PC-3 (cell line): ENCODE results near the gene FAM47B. TPM values are rescaled to one million over a fixed set of nuclear protein-coding genes. Genes with fewer than 3 reads are reported as not detected.

Experiments
- ATAC-seq: fragments of 200-7000 bp; cut with Tn5 transposase; 2 replicates; pipeline ENCODE4 v1.9.1; 2020; ENCODE audit warnings: mild to moderate bottlenecking, moderate library complexity
- BruUV-seq: library from RNA; stranded (reverse); fragments of 400-500 nt; replicated peaks from 2 replicates; lab custom pipeline; 2021; lab: Mats Ljungman, UMichigan
- CTCF ChIA-PET: fragments of 300-600 bp; sonication (Branson Sonifier 250); formaldehyde crosslinking; loops from one replicate; lab custom pipeline; 2022; ENCODE audit warnings: antibody characterized with exemption; lab: Charles Lee
- POLR2A ChIA-PET: fragments of 300-600 bp; sonication (Branson Sonifier 250); formaldehyde crosslinking; loops from one replicate; lab custom pipeline; 2022; ENCODE audit warnings: antibody characterized with exemption; ENCODE audit not compliant: unreplicated experiment; lab: Charles Lee
- DNase-seq: peaks from one replicate; pipeline ENCODE4 v3.0.0-alpha.2; 2015
- H2AFZ ChIP-seq: fragments of 300-600 bp; sonication (generic); 2 replicates; pipeline ENCODE4 v1.6.0; 2016; ENCODE audit warnings: antibody characterized with exemption, low read length
- H3F3A ChIP-seq: fragments of 300-600 bp; sonication (generic); one replicate; pipeline ENCODE4 v1.6.0; 2017; ENCODE audit warnings: antibody characterized with exemption, low read length, control low read depth, mild to moderate bottlenecking; ENCODE audit not compliant: unreplicated experiment
- H3K27ac ChIP-seq: fragments of 300-600 bp; sonication (generic); 2 replicates; pipeline ENCODE4 v1.5.1; 2016; ENCODE audit warnings: mild to moderate bottlenecking, low read length
- H3K27me3 ChIP-seq: fragments of 300-600 bp; sonication (generic); 2 replicates; pipeline ENCODE4 v1.6.1; 2016; ENCODE audit warnings: low read length, mixed read lengths
- H3K36me3 ChIP-seq: fragments of 300-600 bp; sonication (generic); 2 replicates; pipeline ENCODE4 v1.6.1; 2016; ENCODE audit warnings: low read depth, mixed run types, low read length, mixed read lengths
- H3K4me1 ChIP-seq: fragments of 300-600 bp; sonication (generic); 2 replicates; pipeline ENCODE4 v1.5.1; 2016; ENCODE audit warnings: low read length; ENCODE audit not compliant: insufficient read depth
- H3K4me2 ChIP-seq: fragments of 300-600 bp; sonication (generic); 2 replicates; pipeline ENCODE4 v1.6.0; 2016; ENCODE audit warnings: low read length
- H3K4me3 ChIP-seq: fragments of 300-600 bp; sonication (generic); 2 replicates; pipeline ENCODE4 v1.5.1; 2016; ENCODE audit warnings: mild to moderate bottlenecking, low read length, mixed read lengths
- H3K79me2 ChIP-seq: fragments of 300-600 bp; sonication (generic); 2 replicates; pipeline ENCODE4 v1.6.1; 2017; ENCODE audit warnings: low read length, mixed read lengths
- H3K9ac ChIP-seq: fragments of 300-600 bp; sonication (generic); 2 replicates; pipeline ENCODE4 v1.6.0; 2016; ENCODE audit warnings: mild to moderate bottlenecking, low read length
- H3K9me2 ChIP-seq: fragments of 300-600 bp; sonication (generic); replicated peaks from 2 replicates; pipeline ENCODE4 v1.6.1; 2016; ENCODE audit warnings: mixed run types, low read length, mixed read lengths
- H3K9me3 ChIP-seq: fragments of 300-600 bp; sonication (generic); 2 replicates; pipeline ENCODE4 v1.6.1; 2016; ENCODE audit warnings: low read length, mixed read lengths
- H4K20me1 ChIP-seq: fragments of 300-600 bp; sonication (generic); 2 replicates; pipeline ENCODE4 v1.6.1; 2016; ENCODE audit warnings: low read length, mixed read lengths
- CTCF ChIP-seq: fragments of 300-600 bp; sonication (generic); conservative IDR thresholded peaks from 2 replicates; pipeline ENCODE4 v1.5.1; 2017; ENCODE audit warnings: antibody characterized with exemption, low read depth, mild to moderate bottlenecking, low read length
- EZH2 ChIP-seq: fragments of 300-600 bp; sonication (generic); IDR thresholded peaks from one replicate; pipeline ENCODE4 v1.6.1; 2017; ENCODE audit warnings: antibody characterized with exemption, mild to moderate bottlenecking, low read length; ENCODE audit not compliant: unreplicated experiment
- EZH2phosphoT487 ChIP-seq: fragments of 300-600 bp; sonication (generic); IDR thresholded peaks from 2 replicates; pipeline ENCODE4 v1.6.1; 2018; ENCODE audit warnings: mild to moderate bottlenecking, antibody characterized with exemption, low read length, borderline replicate concordance
- intact Hi-C: fragments of 100-400 bp; cut with micrococcal nuclease; formaldehyde crosslinking; loops from 2 replicates; pipeline ENCODE4 v1.9.0; 2023
- total RNA-seq: library from RNA; depleted of rRNA; stranded (reverse); fragments of >200 nt; gene quantifications from 2 replicates; pipeline ENCODE4 v1.2.3, GENCODE V29; 2014

FAM47B gene
- total RNA-seq, 1 experiment from 2014 or later = not detected

- Histone ChIP-seq H3K9ac (no peak overlapping the region), H2AFZ (no peak overlapping the region), H3K36me3 (no peaks in the 10 kb centered on the region), H3K79me2 (no peaks in the 10 kb centered on the region), H3K27me3 (no peaks in the 10 kb centered on the region), H3K9me3 (no peaks in the 10 kb centered on the region), H3F3A (no peaks in the 10 kb centered on the region), H3K4me1 (no peaks in the 10 kb centered on the region), H3K27ac (no peak overlapping the region), H4K20me1 (no peaks in the 10 kb centered on the region), H3K4me2 (no peak overlapping the region), H3K4me3 (no peak overlapping the region), H3K9me2 (no peaks in the 10 kb centered on the region)
- ATAC-seq (no peak), DNase-seq (no peak)
- TF ChIP-seq EZH2 = no peak
- no peak for TF ChIP-seq EZH2phosphoT487
- TF ChIP-seq CTCF = no peak
- ChIA-PET POLR2A (no interaction called here), CTCF (no interaction called here)
- no TSS peak for BruUV-seq
- intact Hi-C loops = no loop called here
Measured at GRCh38 chrX:34972206-34972605, 29.6 kb downstream of the FAM47B start.

- CTCF ChIA-PET = no interaction called here
- intact Hi-C loops = no loop called here
Measured at GRCh38 chrX:34978171-34978570, 35.6 kb downstream of the FAM47B start.

More at GRCh38 chrX:34978171-34978570, 35.6 kb downstream of the FAM47B start:
- no peak for TF ChIP-seq CTCF
- no peak for TF ChIP-seq EZH2
- no peak for TF ChIP-seq EZH2phosphoT487
- no peaks in the 10 kb centered on the region for H3K9me2 ChIP-seq
- POLR2A ChIA-PET = no interaction called here
- H2AFZ ChIP-seq = no peak overlapping the region
- no peak overlapping the region for H3K4me2 ChIP-seq
- no peaks in the 10 kb centered on the region for H3K36me3 ChIP-seq
- ATAC-seq (no peak), DNase-seq (no peak)
- no peaks in the 10 kb centered on the region for H3F3A ChIP-seq
- H3K79me2 ChIP-seq = no peaks in the 10 kb centered on the region
- BruUV-seq = no TSS peak
- H3K4me3 ChIP-seq = no peak overlapping the region
- no peaks in the 10 kb centered on the region for H3K4me1 ChIP-seq
- no peak overlapping the region for H3K9ac ChIP-seq
- H3K9me3 ChIP-seq = no peaks in the 10 kb centered on the region
- no peaks in the 10 kb centered on the region for H4K20me1 ChIP-seq
- H3K27me3 ChIP-seq = no peaks in the 10 kb centered on the region
- no peak overlapping the region for H3K27ac ChIP-seq
